ENCODE results near the gene F12.

F12 gene

DNA sequence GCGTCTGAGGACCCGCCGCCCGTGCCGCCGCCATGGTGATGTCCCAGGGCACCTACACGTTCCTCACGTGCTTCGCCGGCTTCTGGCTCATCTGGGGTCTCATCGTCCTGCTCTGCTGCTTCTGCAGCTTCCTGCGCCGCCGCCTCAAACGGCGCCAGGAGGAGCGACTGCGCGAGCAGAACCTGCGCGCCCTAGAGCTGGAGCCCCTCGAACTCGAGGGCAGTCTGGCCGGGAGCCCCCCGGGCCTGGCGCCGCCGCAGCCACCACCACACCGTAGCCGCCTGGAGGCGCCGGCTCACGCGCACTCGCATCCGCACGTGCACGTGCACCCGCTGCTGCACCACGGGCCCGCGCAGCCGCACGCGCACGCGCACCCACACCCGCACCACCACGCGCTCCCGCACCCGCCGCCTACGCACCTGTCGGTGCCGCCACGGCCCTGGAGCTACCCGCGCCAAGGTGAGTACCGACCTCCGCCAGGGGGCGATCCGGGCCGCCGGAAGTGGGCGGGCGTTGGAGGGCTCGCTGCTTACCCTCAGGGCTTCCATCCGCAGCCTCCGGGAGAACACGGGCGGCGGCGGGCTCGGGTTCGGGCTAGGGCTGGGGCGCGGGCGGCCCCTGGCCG lies 45.8 kb upstream of the F12 start:
- Histone ChIP-seq H3K27me3 (ENCODE audit: insufficient read depth, poor library complexity, severe bottlenecking) (no peaks in the 10 kb centered on the region), H3K4me3 (replicated peaks; ENCODE audit: insufficient read depth, low read length) (peak overlapping the region; percentile 75), H3K27ac (replicated peaks) (peak overlapping the region; percentile 80)
- TF ChIP-seq, protein P1, sequence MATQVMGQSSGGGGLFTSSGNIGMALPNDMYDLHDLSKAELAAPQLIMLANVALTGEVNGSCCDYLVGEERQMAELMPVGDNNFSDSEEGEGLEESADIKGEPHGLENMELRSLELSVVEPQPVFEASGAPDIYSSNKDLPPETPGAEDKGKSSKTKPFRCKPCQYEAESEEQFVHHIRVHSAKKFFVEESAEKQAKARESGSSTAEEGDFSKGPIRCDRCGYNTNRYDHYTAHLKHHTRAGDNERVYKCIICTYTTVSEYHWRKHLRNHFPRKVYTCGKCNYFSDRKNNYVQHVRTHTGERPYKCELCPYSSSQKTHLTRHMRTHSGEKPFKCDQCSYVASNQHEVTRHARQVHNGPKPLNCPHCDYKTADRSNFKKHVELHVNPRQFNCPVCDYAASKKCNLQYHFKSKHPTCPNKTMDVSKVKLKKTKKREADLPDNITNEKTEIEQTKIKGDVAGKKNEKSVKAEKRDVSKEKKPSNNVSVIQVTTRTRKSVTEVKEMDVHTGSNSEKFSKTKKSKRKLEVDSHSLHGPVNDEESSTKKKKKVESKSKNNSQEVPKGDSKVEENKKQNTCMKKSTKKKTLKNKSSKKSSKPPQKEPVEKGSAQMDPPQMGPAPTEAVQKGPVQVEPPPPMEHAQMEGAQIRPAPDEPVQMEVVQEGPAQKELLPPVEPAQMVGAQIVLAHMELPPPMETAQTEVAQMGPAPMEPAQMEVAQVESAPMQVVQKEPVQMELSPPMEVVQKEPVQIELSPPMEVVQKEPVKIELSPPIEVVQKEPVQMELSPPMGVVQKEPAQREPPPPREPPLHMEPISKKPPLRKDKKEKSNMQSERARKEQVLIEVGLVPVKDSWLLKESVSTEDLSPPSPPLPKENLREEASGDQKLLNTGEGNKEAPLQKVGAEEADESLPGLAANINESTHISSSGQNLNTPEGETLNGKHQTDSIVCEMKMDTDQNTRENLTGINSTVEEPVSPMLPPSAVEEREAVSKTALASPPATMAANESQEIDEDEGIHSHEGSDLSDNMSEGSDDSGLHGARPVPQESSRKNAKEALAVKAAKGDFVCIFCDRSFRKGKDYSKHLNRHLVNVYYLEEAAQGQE (IDR thresholded peaks at IDR 0.05; ENCODE audit: insufficient replicate concordance, low read depth), result peak; percentile 30
- peak; percentile 34; the same call in 1 of the 2 replicates for TF ChIP-seq GABPA (IDR thresholded peaks at IDR 0.05; ENCODE audit: low read depth)
- TF ChIP-seq, protein P2, sequence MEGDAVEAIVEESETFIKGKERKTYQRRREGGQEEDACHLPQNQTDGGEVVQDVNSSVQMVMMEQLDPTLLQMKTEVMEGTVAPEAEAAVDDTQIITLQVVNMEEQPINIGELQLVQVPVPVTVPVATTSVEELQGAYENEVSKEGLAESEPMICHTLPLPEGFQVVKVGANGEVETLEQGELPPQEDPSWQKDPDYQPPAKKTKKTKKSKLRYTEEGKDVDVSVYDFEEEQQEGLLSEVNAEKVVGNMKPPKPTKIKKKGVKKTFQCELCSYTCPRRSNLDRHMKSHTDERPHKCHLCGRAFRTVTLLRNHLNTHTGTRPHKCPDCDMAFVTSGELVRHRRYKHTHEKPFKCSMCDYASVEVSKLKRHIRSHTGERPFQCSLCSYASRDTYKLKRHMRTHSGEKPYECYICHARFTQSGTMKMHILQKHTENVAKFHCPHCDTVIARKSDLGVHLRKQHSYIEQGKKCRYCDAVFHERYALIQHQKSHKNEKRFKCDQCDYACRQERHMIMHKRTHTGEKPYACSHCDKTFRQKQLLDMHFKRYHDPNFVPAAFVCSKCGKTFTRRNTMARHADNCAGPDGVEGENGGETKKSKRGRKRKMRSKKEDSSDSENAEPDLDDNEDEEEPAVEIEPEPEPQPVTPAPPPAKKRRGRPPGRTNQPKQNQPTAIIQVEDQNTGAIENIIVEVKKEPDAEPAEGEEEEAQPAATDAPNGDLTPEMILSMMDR (IDR thresholded peaks at IDR 0.05; ENCODE audit: insufficient read depth, low read length), result peak; percentile 20
- no peak for TF ChIP-seq SPI1 (IDR thresholded peaks at IDR 0.05; ENCODE audit: borderline replicate concordance, low read depth)
- DNase-seq (ENCODE audit: low read depth in 1 of 2, low spot score in 1 of 2), result peak; percentile 83 to 86

DNA sequence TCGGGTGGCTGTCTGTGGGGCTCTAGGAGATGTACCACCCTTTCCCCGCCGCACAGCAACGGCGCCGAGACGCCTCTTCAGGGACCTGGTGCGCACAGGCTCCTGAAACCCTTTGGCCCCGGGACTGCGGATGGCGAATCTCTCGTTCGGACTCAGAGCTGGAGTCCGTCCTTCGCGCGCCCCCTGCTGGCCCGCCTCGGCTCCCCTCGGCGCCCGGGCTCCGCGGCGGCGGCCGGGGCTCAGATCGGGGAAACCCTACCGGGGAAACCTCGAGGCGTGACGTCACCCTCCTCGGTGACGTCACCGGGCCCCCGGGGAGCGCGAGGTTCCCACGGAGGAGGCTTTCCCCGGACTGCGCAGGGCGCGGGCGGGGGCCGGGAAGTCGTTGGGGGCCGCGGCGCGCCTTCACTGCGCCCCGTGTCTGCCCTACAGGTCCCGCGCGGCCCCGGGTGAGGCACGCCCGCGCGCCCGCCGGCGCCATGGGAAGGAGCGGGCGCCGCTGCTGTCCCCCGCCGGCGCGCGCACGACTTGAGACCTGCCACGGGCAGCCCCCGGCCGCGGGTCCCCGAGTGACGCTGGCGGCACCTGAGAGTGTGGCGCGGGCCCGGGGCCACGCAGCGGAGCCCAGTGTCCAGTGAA lies 45.2 kb upstream of the F12 start:
- Histone ChIP-seq H3K27ac (replicated peaks) (peak overlapping the region; percentile 80), H3K4me3 (replicated peaks; ENCODE audit: insufficient read depth, low read length) (peak overlapping the region; percentile 75), H3K27me3 (ENCODE audit: insufficient read depth, poor library complexity, severe bottlenecking) (no peaks in the 10 kb centered on the region)
- peak; percentile 79 to 90 for DNase-seq (ENCODE audit: low read depth in 1 of 2, low spot score in 1 of 2)
- TF ChIP-seq GABPA (IDR thresholded peaks at IDR 0.05; ENCODE audit: low read depth) (0 out of 2 replicates have a peak, but pooled peaks have one; percentile 19), SPI1 (IDR thresholded peaks at IDR 0.05; ENCODE audit: borderline replicate concordance, low read depth) (no peak)
- TF ChIP-seq, protein P2 (IDR thresholded peaks at IDR 0.05; ENCODE audit: insufficient read depth, low read length), result peak; percentile 70

DNA sequence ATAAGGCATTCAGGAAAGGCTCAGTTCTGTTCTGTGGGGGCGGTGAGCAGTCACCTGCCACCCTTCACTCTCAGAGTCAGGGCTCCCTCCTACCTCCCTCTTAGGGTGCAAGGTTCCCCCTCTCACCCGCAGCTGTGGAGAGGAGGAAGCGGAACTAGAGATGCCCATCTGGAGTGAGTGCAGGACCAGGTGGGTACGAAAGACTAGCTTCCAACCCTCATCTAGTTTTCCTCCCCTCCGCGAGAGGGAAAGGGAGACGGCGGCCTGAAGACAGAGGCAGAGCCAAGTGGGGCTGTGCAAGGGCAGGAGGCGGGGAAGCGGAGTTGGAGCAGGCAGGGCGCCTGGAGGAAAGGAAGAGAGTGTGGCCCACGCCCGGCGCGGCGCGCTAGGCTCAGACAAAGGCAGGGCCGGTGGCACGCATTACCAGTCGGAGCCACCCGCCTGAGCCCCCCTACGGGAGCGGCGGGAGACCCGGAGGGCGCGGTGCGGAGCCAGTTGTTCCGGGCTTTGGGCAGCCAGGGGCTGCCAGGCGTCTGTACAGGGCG lies 44.6 kb upstream of the F12 start:
- Histone ChIP-seq H3K4me3 (replicated peaks; ENCODE audit: insufficient read depth, low read length) (peak overlapping the region; percentile 75), H3K27me3 (ENCODE audit: insufficient read depth, poor library complexity, severe bottlenecking) (no peaks in the 10 kb centered on the region), H3K27ac (replicated peaks) (peak overlapping the region; percentile 43)
- TF ChIP-seq POLR2AphosphoS5 (IDR thresholded peaks at IDR 0.05; ENCODE audit: low read depth), result peak; percentile 74
- TF ChIP-seq SPI1 (IDR thresholded peaks at IDR 0.05; ENCODE audit: borderline replicate concordance, low read depth), result peak; percentile 30; the same call in 1 of the 2 replicates
- TF ChIP-seq, protein P2 (IDR thresholded peaks at IDR 0.05; ENCODE audit: insufficient read depth, low read length), result no peak
- peak; percentile 68 to 76 for DNase-seq (ENCODE audit: low read depth in 1 of 2, low spot score in 1 of 2)

DNA sequence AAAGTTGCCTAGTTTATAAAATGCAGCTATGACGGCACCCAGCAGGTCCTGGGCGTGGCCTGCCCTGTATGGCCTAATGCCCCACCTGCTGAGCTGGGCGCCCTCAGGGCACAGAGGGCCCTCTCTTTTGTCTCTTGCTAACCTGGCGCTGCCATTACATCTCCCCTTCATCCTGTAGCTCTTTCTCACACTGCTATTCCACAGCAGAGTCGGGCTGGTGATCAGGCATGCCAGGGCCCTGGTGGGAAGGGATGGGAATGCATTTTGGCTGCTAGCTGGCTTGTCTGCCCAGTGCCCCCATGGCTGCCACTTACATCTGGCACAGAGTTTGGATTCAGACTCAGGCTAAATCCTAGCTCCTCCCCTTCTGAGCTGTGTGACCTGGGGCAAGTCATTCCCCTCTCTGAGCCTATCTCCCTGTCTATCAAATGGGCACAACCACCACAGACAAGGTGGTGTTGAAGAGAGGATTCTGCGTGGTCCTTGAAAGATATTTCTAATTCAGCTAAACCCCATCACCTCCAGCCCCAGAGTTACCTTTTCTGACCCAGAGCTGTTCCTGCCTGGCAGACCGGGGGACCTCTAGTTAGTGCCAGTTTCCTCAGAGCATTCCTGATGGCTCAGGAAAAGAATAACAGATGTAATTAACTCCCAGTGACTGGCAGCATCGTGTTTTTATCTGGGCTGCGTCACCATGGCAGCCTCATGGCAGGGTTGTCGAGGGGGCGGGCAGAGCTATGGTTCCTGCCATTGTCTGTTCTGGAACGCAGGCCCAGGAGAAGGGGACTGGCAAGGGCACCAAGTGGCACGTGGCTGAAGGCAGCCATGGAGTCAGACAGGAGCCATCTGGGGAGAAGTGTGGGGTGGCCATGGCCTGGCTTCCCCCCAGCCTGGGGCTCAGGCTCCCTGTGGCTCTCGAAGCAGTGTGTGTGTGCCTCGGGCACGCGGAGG lies 43.6 kb upstream of the F12 start:
- Histone ChIP-seq H3K27ac (replicated peaks) (no peak overlapping the region), H3K4me3 (replicated peaks; ENCODE audit: insufficient read depth, low read length) (no peak overlapping the region), H3K27me3 (ENCODE audit: insufficient read depth, poor library complexity, severe bottlenecking) (no peaks in the 10 kb centered on the region)
- DNase-seq (ENCODE audit: low read depth in 1 of 2, low spot score in 1 of 2), result no peak
- TF ChIP-seq GABPA (IDR thresholded peaks at IDR 0.05; ENCODE audit: low read depth) (no peak), POLR2AphosphoS5 (IDR thresholded peaks at IDR 0.05; ENCODE audit: low read depth) (no peak), SPI1 (IDR thresholded peaks at IDR 0.05; ENCODE audit: borderline replicate concordance, low read depth) (no peak)
- TF ChIP-seq, protein P2 (IDR thresholded peaks at IDR 0.05; ENCODE audit: insufficient read depth, low read length), result no peak
- TF ChIP-seq, protein P1 (IDR thresholded peaks at IDR 0.05; ENCODE audit: insufficient replicate concordance, low read depth), result no peak

All from HL-60 (cell line).